ACHN (cell line): ENCODE data around the gene POFUT2.

Experiments
- DNase-seq: peaks from one replicate; pipeline ENCODE4 v3.0.0-alpha.2; 2015
- in situ Hi-C: cut with HindIII; loops from 2 replicates; pipeline ENCODE4 v1.10.0; 2017; ENCODE audit warnings: low sequenced_read_pairs, low pct_ligation_motif_present, low pct_unique_long_range_greater_than_20kb

POFUT2 gene

GRCh38 chr21:45244799-45245340 lies 42.8 kb downstream of the POFUT2 start:
- no peak for DNase-seq
- in situ Hi-C loops: no loop called here

GRCh38 chr21:45243603-45244002 lies 44.1 kb downstream of the POFUT2 start:
- DNase-seq: no peak
- in situ Hi-C loops: no loop called here

- no peak for DNase-seq
- in situ Hi-C loops: no loop called here
Measured at GRCh38 chr21:45241357-45241756, 46.3 kb downstream of the POFUT2 start.

- in situ Hi-C loops: no loop called here
- no peak for DNase-seq
Measured at GRCh38 chr21:45237401-45237800, 50.3 kb downstream of the POFUT2 start.

GRCh38 chr21:45236481-45236880 lies 51.2 kb downstream of the POFUT2 start:
- in situ Hi-C loops: no loop called here
- no peak for DNase-seq

- in situ Hi-C loops: no loop called here
- no peak for DNase-seq
Measured at GRCh38 chr21:45235488-45235887, 52.2 kb downstream of the POFUT2 start.

GRCh38 chr21:45234965-45235364 lies 52.7 kb downstream of the POFUT2 start:
- no peak for DNase-seq
- in situ Hi-C loops: no loop called here

- in situ Hi-C loops: no loop called here
- DNase-seq: no peak
Measured at GRCh38 chr21:45234127-45234526, 53.6 kb downstream of the POFUT2 start.

GRCh38 chr21:45231705-45232104 lies 56.0 kb downstream of the POFUT2 start:
- in situ Hi-C loops: no loop called here
- no peak for DNase-seq

- no peak for DNase-seq
- in situ Hi-C loops: no loop called here
Measured at GRCh38 chr21:45228656-45229240, 58.9 kb downstream of the POFUT2 start.

- in situ Hi-C loops: no loop called here
- DNase-seq: peak; percentile 88
Measured at GRCh38 chr21:45228171-45228641, 59.5 kb downstream of the POFUT2 start.

- no peak for DNase-seq
- in situ Hi-C loops: no loop called here
Measured at GRCh38 chr21:45227735-45228134, 60.0 kb downstream of the POFUT2 start.

GRCh38 chr21:45226540-45227326 lies 61.0 kb downstream of the POFUT2 start:
- DNase-seq: peak; percentile 26
- in situ Hi-C loops: no loop called here

- no peak for DNase-seq
- in situ Hi-C loops: no loop called here
Measured at GRCh38 chr21:45225741-45226327, 61.9 kb downstream of the POFUT2 start.

- DNase-seq: no peak
- in situ Hi-C loops: no loop called here
Measured at GRCh38 chr21:45225041-45225740, 62.5 kb downstream of the POFUT2 start.

GRCh38 chr21:45224189-45224938 lies 63.3 kb downstream of the POFUT2 start:
- in situ Hi-C loops: no loop called here
- DNase-seq: no peak

GRCh38 chr21:45223236-45224185 lies 64.2 kb downstream of the POFUT2 start:
- in situ Hi-C loops: no loop called here
- DNase-seq: no peak
